ENCODE results near the gene CYB5B. TPM values are rescaled to one million over a fixed set of nuclear protein-coding genes. Genes with fewer than 3 reads are reported as not detected.

The CYB5B gene
- polyA plus RNA-seq, 1 of the 3 experiments (the other 2 are of a cell fraction) = 64.4 TPM

DNA sequence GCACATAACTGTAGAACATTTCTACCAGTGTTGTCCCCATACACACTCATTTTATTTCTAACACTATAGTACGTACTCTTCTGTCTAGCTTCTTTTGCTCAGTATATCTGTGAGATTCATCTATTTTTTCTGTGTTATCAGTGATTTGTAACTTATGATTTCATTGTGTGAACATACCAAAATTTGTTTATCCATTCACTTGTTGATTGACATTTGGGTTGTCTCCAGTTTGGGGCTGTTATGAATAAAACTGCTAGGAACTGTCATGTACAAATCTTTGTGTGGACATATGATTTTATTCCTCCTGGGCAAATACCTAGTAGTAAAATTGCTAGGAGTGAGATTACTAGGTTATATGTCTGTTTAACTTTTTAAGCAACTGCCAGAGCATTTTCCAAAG is 9.6 kb downstream of the CYB5B start:
- no peak overlapping the region for H3K27ac ChIP-seq (ENCODE audit: low read depth in 2 of 2, low read length in 1 of 2)
- no peaks in the 10 kb centered on the region for H3K9me3 ChIP-seq
- DNase-seq = no peak
- POLR2A ChIA-PET = no interaction called here
- CTCF ChIA-PET = interaction anchor here (0.6 kb wide), 1 partner anchor 321 kb away, joined by 3 read pairs; the partner anchor contains the start of gene NOB1
- no peaks in the 10 kb centered on the region for H3K9me2 ChIP-seq
- H3K4me1 ChIP-seq (ENCODE audit: control insufficient read depth in 1 of 2, insufficient read depth in 2 of 2, low read depth in 1 of 2, low read length in 1 of 2) = no peaks in the 10 kb centered on the region; a peak in 2 of 4 replicates
- TF ChIP-seq PBX3 (IDR thresholded peaks at IDR 0.05) (no peak), SIN3A (IDR thresholded peaks at IDR 0.05; ENCODE audit: borderline replicate concordance, low read depth, low read length) (no peak), SMC3 (IDR thresholded peaks at IDR 0.05; ENCODE audit: low read depth, low read length) (no peak)
- TF ChIP-seq, protein P1, sequence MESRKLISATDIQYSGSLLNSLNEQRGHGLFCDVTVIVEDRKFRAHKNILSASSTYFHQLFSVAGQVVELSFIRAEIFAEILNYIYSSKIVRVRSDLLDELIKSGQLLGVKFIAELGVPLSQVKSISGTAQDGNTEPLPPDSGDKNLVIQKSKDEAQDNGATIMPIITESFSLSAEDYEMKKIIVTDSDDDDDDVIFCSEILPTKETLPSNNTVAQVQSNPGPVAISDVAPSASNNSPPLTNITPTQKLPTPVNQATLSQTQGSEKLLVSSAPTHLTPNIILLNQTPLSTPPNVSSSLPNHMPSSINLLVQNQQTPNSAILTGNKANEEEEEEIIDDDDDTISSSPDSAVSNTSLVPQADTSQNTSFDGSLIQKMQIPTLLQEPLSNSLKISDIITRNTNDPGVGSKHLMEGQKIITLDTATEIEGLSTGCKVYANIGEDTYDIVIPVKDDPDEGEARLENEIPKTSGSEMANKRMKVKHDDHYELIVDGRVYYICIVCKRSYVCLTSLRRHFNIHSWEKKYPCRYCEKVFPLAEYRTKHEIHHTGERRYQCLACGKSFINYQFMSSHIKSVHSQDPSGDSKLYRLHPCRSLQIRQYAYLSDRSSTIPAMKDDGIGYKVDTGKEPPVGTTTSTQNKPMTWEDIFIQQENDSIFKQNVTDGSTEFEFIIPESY (IDR thresholded peaks at IDR 0.05; ENCODE audit: borderline replicate concordance, low read depth) = no peak
- peaks cover 88% of the 10 kb centered on the region for H3K79me2 ChIP-seq (ENCODE audit: insufficient read depth)
- H4K20me1 ChIP-seq (ENCODE audit: insufficient read depth) = no peaks in the 10 kb centered on the region
- H2AFZ ChIP-seq (ENCODE audit: low read depth) = no peak overlapping the region
- peaks cover 3% of the 10 kb centered on the region for H3F3A ChIP-seq (replicated peaks; ENCODE audit: insufficient read depth)
- WGBS (ENCODE audit: low lambda C conversion rate) = 100% methylated on average over 1 of the region's 1 CpG
- no peak overlapping the region for H3K4me2 ChIP-seq
- H3K9ac ChIP-seq = no peak overlapping the region
- no peaks in the 10 kb centered on the region for H3K27me3 ChIP-seq (ENCODE audit: insufficient read depth)
- no peak overlapping the region for H3K4me3 ChIP-seq (ENCODE audit: low read depth in 2 of 2, low read length in 1 of 2)
- H3K36me3 ChIP-seq (replicated peaks in 1 of 2; ENCODE audit: control insufficient read depth in 1 of 2, insufficient read depth in 2 of 2, low read length in 1 of 2) = peaks cover 19 to 49% of the 10 kb centered on the region in 2 experiments

DNA sequence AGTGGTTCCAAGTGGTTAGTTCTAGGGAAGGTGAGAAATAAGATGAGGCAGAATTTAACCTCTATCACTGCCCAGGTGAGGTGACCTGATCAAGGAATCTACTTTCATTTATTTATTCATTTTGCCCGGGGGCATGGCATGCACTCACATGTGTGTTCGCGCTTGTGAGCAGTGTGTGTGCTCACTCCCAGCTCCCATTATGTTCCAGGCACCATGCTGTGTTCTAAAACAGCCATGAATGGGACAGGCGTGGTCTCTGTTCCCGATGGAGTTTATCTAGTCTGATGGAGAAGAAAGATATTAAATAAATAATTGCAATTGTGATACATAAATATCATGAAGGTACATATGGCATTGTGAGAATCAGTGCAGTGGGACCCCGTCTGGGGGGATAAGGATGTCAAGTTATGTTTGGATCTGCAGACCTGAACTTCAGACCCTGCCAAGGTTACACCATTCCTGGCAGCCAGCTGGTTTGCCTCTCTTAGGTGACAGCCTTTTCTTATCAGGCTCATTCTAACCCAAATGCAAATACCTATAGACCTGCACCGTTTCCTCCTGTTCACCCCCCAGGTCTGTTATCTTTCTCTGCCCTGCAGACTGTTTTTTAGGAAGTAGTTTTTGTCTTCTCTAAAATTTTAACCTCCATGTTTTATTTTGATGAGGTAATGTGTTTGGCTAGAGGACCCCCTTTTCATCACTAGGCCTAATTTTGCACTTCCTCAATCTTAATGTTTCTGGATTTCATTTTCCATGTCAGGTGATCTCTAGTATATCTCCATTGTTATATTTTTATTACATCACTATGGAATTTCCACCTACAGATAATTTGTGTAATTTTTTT is 11.8 kb downstream of the CYB5B start:
- Histone ChIP-seq H3K27me3 (ENCODE audit: insufficient read depth) (no peaks in the 10 kb centered on the region), H3K4me3 (ENCODE audit: low read depth in 2 of 2, low read length in 1 of 2) (no peak overlapping the region), H3K4me2 (no peak overlapping the region), H2AFZ (ENCODE audit: low read depth) (no peak overlapping the region), H3K9me2 (no peaks in the 10 kb centered on the region), H3K9ac (no peak overlapping the region), H3F3A (replicated peaks; ENCODE audit: insufficient read depth) (peaks cover 7% of the 10 kb centered on the region), H3K27ac (ENCODE audit: low read depth in 2 of 2, low read length in 1 of 2) (no peak overlapping the region), H4K20me1 (ENCODE audit: insufficient read depth) (no peaks in the 10 kb centered on the region), H3K4me1 (ENCODE audit: control insufficient read depth in 1 of 2, insufficient read depth in 2 of 2, low read depth in 1 of 2, low read length in 1 of 2) (no peaks in the 10 kb centered on the region; a peak in 2 of 4 replicates), H3K36me3 (replicated peaks in 1 of 2; ENCODE audit: control insufficient read depth in 1 of 2, insufficient read depth in 2 of 2, low read length in 1 of 2) (peaks cover 19 to 35% of the 10 kb centered on the region in 2 experiments), H3K79me2 (ENCODE audit: insufficient read depth) (peaks cover 88% of the 10 kb centered on the region), H3K9me3 (no peaks in the 10 kb centered on the region)
- DNase-seq = no peak
- 76% methylated on average over 7 of the region's 7 CpGs for WGBS (ENCODE audit: low lambda C conversion rate)
- ChIA-PET POLR2A (no interaction called here), CTCF (no interaction called here)
- TF ChIP-seq TEAD4 (IDR thresholded peaks at IDR 0.05; ENCODE audit: borderline replicate concordance, insufficient read depth) = no peak
- TF ChIP-seq, protein P2, sequence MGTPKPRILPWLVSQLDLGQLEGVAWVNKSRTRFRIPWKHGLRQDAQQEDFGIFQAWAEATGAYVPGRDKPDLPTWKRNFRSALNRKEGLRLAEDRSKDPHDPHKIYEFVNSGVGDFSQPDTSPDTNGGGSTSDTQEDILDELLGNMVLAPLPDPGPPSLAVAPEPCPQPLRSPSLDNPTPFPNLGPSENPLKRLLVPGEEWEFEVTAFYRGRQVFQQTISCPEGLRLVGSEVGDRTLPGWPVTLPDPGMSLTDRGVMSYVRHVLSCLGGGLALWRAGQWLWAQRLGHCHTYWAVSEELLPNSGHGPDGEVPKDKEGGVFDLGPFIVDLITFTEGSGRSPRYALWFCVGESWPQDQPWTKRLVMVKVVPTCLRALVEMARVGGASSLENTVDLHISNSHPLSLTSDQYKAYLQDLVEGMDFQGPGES (IDR thresholded peaks at IDR 0.05; ENCODE audit: low read depth, low read length) = no peak
- TF ChIP-seq, protein P3, sequence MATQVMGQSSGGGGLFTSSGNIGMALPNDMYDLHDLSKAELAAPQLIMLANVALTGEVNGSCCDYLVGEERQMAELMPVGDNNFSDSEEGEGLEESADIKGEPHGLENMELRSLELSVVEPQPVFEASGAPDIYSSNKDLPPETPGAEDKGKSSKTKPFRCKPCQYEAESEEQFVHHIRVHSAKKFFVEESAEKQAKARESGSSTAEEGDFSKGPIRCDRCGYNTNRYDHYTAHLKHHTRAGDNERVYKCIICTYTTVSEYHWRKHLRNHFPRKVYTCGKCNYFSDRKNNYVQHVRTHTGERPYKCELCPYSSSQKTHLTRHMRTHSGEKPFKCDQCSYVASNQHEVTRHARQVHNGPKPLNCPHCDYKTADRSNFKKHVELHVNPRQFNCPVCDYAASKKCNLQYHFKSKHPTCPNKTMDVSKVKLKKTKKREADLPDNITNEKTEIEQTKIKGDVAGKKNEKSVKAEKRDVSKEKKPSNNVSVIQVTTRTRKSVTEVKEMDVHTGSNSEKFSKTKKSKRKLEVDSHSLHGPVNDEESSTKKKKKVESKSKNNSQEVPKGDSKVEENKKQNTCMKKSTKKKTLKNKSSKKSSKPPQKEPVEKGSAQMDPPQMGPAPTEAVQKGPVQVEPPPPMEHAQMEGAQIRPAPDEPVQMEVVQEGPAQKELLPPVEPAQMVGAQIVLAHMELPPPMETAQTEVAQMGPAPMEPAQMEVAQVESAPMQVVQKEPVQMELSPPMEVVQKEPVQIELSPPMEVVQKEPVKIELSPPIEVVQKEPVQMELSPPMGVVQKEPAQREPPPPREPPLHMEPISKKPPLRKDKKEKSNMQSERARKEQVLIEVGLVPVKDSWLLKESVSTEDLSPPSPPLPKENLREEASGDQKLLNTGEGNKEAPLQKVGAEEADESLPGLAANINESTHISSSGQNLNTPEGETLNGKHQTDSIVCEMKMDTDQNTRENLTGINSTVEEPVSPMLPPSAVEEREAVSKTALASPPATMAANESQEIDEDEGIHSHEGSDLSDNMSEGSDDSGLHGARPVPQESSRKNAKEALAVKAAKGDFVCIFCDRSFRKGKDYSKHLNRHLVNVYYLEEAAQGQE (IDR thresholded peaks at IDR 0.05; ENCODE audit: low read depth, low read length) = no peak
- TF ChIP-seq ELF1 (IDR thresholded peaks at IDR 0.05) = no peak
- TF ChIP-seq JUND (IDR thresholded peaks at IDR 0.05) = no peak
- no peak for TF ChIP-seq POLR2AphosphoS5 (IDR thresholded peaks at IDR 0.05; ENCODE audit: low read depth, low read length)
- no peak for TF ChIP-seq RFX5 (IDR thresholded peaks at IDR 0.05; ENCODE audit: low read length)
- no peak for TF ChIP-seq MXI1 (IDR thresholded peaks at IDR 0.05; ENCODE audit: low read depth, low read length)
- no peak for TF ChIP-seq MEF2A (IDR thresholded peaks at IDR 0.05; ENCODE audit: borderline replicate concordance, low read depth)
- no peak for TF ChIP-seq FOXJ3 (CRISPR knock-in tag; IDR thresholded peaks at IDR 0.05)
- no peak for TF ChIP-seq PBX3 (IDR thresholded peaks at IDR 0.05)
- TF ChIP-seq RAD21 (IDR thresholded peaks at IDR 0.05; ENCODE audit: low read length) = no peak
- no peak for TF ChIP-seq EZH2phosphoT487 (IDR thresholded peaks at IDR 0.05; ENCODE audit: borderline replicate concordance, low read depth)

All from SK-N-SH (cell line).